Measurements from ENCODE around the gene LYPD1. TPM values are rescaled to one million over a fixed set of nuclear protein-coding genes. Genes with fewer than 3 reads are reported as not detected.

The LYPD1 gene
- total RNA-seq, 4 donors from 2014 or later, result 0.15 to 6.1 (median 1.6) TPM

DNA sequence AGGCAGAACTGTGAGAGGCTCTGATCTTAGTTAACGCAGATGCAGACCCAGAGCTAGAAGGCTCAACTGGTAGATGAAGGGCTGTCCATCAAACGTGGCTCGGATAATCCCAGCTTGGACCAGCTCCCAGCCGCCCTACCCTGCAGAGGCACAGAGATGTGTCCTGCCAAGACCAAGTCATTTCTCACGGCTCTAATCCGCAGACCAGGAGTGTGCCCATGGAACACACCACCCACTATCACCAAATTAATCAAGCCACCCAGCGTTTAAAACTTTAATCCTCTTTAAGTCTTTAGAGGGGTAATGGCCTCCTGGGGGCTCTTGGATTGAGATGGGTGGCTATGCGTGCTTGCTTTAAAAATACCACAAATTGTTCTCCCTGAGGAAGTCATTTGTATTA is 17.5 kb downstream of the LYPD1 start:
- 48 to 54% methylated on average over 8 of the region's 8 CpGs for WGBS, 2 donors
- Histone ChIP-seq H3K27me3 (no peaks in the 10 kb centered on the region), H3K27ac (no peak overlapping the region), H3K4me1 (peaks cover 0 to 18% (median 0%) of the 10 kb centered on the region in 3 donors), H3K9me3 (no peaks in the 10 kb centered on the region), H3K36me3 (no peaks in the 10 kb centered on the region), H3K4me3 (no peak overlapping the region)
- DNase-seq, result no peak
- TF ChIP-seq, protein P1, sequence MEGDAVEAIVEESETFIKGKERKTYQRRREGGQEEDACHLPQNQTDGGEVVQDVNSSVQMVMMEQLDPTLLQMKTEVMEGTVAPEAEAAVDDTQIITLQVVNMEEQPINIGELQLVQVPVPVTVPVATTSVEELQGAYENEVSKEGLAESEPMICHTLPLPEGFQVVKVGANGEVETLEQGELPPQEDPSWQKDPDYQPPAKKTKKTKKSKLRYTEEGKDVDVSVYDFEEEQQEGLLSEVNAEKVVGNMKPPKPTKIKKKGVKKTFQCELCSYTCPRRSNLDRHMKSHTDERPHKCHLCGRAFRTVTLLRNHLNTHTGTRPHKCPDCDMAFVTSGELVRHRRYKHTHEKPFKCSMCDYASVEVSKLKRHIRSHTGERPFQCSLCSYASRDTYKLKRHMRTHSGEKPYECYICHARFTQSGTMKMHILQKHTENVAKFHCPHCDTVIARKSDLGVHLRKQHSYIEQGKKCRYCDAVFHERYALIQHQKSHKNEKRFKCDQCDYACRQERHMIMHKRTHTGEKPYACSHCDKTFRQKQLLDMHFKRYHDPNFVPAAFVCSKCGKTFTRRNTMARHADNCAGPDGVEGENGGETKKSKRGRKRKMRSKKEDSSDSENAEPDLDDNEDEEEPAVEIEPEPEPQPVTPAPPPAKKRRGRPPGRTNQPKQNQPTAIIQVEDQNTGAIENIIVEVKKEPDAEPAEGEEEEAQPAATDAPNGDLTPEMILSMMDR (IDR thresholded peaks at IDR 0.05), result no peak
- TF ChIP-seq POLR2A (IDR thresholded peaks at IDR 0.05), result no peak
- intact Hi-C loops (cut with DNase I), result no loop called here

GRCh38 chr2:132651115-132652045 is 18.6 kb downstream of the LYPD1 start:
- intact Hi-C loops (cut with DNase I), result no loop called here
- no peak for TF ChIP-seq POLR2A (IDR thresholded peaks at IDR 0.05)
- TF ChIP-seq, protein P1 (IDR thresholded peaks at IDR 0.05), result peak in 3 of 6 experiments; percentile 18 to 60 (median 18)
- whole genome bisulfite sequencing, 2 donors, result 53 to 65% methylated on average over 7 to 12 of the region's 12 CpGs

DNA sequence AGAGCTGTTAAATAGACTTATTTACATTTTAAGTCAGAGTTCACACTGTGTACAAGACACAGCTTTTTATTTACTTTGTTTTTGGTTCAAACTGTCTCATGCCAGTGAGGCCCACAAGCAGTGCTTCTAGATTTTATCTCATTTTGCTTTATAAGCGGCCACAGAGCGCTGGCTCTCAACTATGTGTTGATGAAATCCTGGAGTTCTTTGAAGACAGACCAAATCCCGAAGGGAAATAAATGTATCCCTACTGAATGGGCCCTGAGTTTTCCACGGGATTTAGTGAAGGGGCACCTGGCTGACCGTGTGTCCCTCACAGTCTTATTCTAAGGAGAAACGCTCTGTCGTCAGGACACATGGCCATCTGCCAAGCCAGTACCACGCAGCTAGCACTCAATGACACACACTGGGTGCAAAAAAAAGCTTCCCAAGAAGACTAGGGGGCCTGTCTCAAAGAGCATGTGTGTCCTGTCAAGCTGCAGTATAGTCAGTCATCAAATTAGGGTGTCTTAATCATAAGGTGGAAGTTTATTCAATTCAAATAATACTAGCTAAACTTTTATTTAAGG is 23.4 kb downstream of the LYPD1 start:
- Histone ChIP-seq H3K27me3 (no peaks in the 10 kb centered on the region), H3K36me3 (no peaks in the 10 kb centered on the region), H3K4me1 (no peaks in the 10 kb centered on the region), H3K9me3 (no peaks in the 10 kb centered on the region), H3K27ac (no peak overlapping the region), H3K4me3 (no peak overlapping the region)
- 74 to 82% methylated on average over 6 to 8 of the region's 8 CpGs for WGBS, 2 donors
- intact Hi-C loops (cut with DNase I), result no loop called here
- DNase-seq, result no peak
- no peak for TF ChIP-seq POLR2A (IDR thresholded peaks at IDR 0.05)
- TF ChIP-seq, protein P1 (IDR thresholded peaks at IDR 0.05), result no peak

More at GRCh38 chr2:132651115-132652045, 18.6 kb downstream of the LYPD1 start:
- H3K4me3 ChIP-seq, result no peak overlapping the region
- H3K36me3 ChIP-seq, result no peaks in the 10 kb centered on the region
- no peak for DNase-seq
- H3K4me1 ChIP-seq, result peaks cover 0 to 18% (median 0%) of the 10 kb centered on the region in 3 donors
- H3K9me3 ChIP-seq, result no peaks in the 10 kb centered on the region
- H3K27me3 ChIP-seq, result no peaks in the 10 kb centered on the region
- H3K27ac ChIP-seq, result no peak overlapping the region

GRCh38 chr2:132645722-132646539 is 24.1 kb downstream of the LYPD1 start:
- intact Hi-C loops (cut with DNase I), result no loop called here
- H3K4me3 ChIP-seq, result no peak overlapping the region
- WGBS, 2 donors, result 83 to 89% methylated on average over 14 of the region's 18 CpGs
- no peak overlapping the region for H3K27ac ChIP-seq
- H3K36me3 ChIP-seq, result no peaks in the 10 kb centered on the region
- H3K4me1 ChIP-seq, result no peaks in the 10 kb centered on the region
- TF ChIP-seq, protein P1 (IDR thresholded peaks at IDR 0.05), result no peak
- no peak for TF ChIP-seq POLR2A (IDR thresholded peaks at IDR 0.05)
- H3K9me3 ChIP-seq, result no peaks in the 10 kb centered on the region
- no peaks in the 10 kb centered on the region for H3K27me3 ChIP-seq
- DNase-seq, result no peak
